Amygdala (tissue), 56 donors: Measurements from ENCODE around the gene ARHGEF3.

Experiments
- DNase-seq, 56 donors: peaks; one replicate each; lab custom pipeline; 2025; lab: John Stamatoyannopoulos, UW

Gene ARHGEF3

GRCh38 chr3:56796996-56797395 is 4.8 kb downstream of the ARHGEF3 start:
- no peak for DNase-seq

- DNase-seq = peak in 2 of 56 donors; percentile 11 to 17
These were observed 5.5 kb downstream of the ARHGEF3 start for GRCh38 chr3:56796202-56796601.

GRCh38 chr3:56795829-56796185 is 5.9 kb downstream of the ARHGEF3 start:
- no peak for DNase-seq

GRCh38 chr3:56795097-56795828 is 6.5 kb downstream of the ARHGEF3 start:
- DNase-seq = no peak

GRCh38 chr3:56792193-56792592 is 9.6 kb downstream of the ARHGEF3 start:
- no peak for DNase-seq

- no peak for DNase-seq
These were observed 11.5 kb downstream of the ARHGEF3 start for GRCh38 chr3:56790016-56790821.

- no peak for DNase-seq
These were observed 12.7 kb downstream of the ARHGEF3 start for GRCh38 chr3:56789076-56789475.

GRCh38 chr3:56788521-56788920 is 13.2 kb downstream of the ARHGEF3 start:
- DNase-seq = no peak

- no peak for DNase-seq
These were observed 13.9 kb downstream of the ARHGEF3 start for GRCh38 chr3:56787784-56788256.

GRCh38 chr3:56787258-56787775 is 14.4 kb downstream of the ARHGEF3 start:
- no peak for DNase-seq

GRCh38 chr3:56785499-56785898 is 16.2 kb downstream of the ARHGEF3 start:
- no peak for DNase-seq

- no peak for DNase-seq
These were observed 17.2 kb downstream of the ARHGEF3 start for GRCh38 chr3:56784448-56785001.

- peak in 16 of 56 donors; percentile 4 to 62 (median 18) for DNase-seq
These were observed 17.9 kb downstream of the ARHGEF3 start for GRCh38 chr3:56783644-56784447.

GRCh38 chr3:56782906-56783305 is 18.8 kb downstream of the ARHGEF3 start:
- no peak for DNase-seq

- no peak for DNase-seq
These were observed 19.5 kb downstream of the ARHGEF3 start for GRCh38 chr3:56782215-56782614.

- DNase-seq = no peak
These were observed 20.0 kb downstream of the ARHGEF3 start for GRCh38 chr3:56781762-56782161.

- DNase-seq = no peak
These were observed 20.8 kb downstream of the ARHGEF3 start for GRCh38 chr3:56780936-56781335.

GRCh38 chr3:56778893-56779292 is 22.9 kb downstream of the ARHGEF3 start:
- DNase-seq = no peak

- no peak for DNase-seq
These were observed 25.2 kb downstream of the ARHGEF3 start for GRCh38 chr3:56776556-56776950.

GRCh38 chr3:56775838-56776555 is 25.8 kb downstream of the ARHGEF3 start:
- DNase-seq = peak in 7 of 56 donors; percentile 15 to 48 (median 33)
